ENCODE measurements around the gene CHST14. TPM values are rescaled to one million over a fixed set of nuclear protein-coding genes. Genes with fewer than 3 reads are reported as not detected.

Gene CHST14
- total and polyA plus RNA-seq, 2 of the 8 experiments (the other 6 are each of a cell fraction or from before 2014, with no cell fraction given) = 13.4 to 20.3 TPM

DNA sequence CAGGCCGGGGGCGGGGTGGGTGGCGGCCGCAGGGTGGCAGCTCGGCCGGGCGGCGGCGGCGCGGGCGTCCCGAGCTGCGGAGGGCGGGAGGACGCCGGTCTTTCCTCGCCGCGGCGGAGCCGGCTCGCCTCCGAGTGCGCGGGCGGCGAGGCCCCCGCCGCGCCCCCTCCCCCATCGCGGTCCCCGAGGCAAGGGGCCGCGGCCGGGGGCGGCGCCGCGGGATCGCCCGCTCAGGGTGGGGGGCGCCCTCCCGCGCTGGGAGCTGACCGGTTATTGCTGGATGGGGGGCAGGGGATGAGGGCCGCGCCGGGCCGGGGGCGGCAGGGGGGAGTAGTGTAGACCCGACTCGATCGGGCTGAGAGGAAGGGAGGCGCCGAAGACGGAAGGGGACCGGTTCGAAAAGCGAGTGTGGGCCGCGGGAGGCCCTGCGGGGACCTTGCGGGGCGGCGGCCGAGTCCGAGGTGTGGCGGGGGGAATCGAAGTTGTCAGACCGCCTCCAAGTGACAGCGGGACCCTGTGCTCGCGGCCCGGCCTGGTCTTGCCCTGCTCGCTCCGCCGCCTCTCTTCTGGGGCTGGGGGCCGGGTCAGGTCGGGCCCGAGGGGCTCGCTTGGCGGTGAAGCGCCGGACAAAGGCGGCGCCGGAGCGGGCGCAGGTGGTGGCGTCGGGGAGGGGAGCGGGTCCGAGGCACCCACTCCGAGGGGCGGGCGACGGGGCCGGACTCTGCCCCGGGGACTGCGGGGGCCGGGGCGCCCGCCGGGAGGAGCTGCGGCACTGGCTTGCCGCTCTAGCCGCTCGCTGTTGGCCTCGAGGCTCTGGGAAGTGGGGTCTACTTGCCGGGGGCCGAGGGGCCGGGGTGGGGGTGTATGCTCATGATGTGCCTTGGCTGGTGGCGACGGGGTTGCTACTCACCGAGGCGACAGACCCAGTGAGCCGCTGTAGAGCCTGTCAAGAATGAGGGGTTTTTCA lies 28.9 kb upstream of the CHST14 start:
- no peak overlapping the region for H2BK120ac ChIP-seq (replicated peaks; ENCODE audit: low read depth, low read length)
- no peak overlapping the region for H2BK5ac ChIP-seq (ENCODE audit: low read depth, low read length)
- no peak overlapping the region for H3K27ac ChIP-seq (ENCODE audit: low read depth, low read length)
- no peak overlapping the region for H2AK5ac ChIP-seq (ENCODE audit: low read depth, low read length)
- peak overlapping the region; percentile 54 to 84 (median 65) for H3K4me3 ChIP-seq (ENCODE audit: extremely low read depth in 1 of 4, insufficient read depth in 2 of 4, low read depth in 3 of 4, low read length in 4 of 4)
- no peak overlapping the region for H4K91ac ChIP-seq (replicated peaks; ENCODE audit: insufficient read length, low read length)
- H3K23ac ChIP-seq (ENCODE audit: insufficient read length) = no peak overlapping the region
- WGBS, 2 experiments (ENCODE audit: extremely low coverage in 1 of 2, insufficient coverage in 1 of 2, insufficient read length in 1 of 2, insufficient replicate concordance in 2 of 2, low coverage in 1 of 2, low lambda C conversion rate in 2 of 2, missing lambda C conversion rate in 1 of 2) = 2% methylated on average over 32 of the region's 119 CpGs; no CpG with 5 or more reads in 1 of the 2 experiments
- H3K18ac ChIP-seq (ENCODE audit: extremely low read depth, low read length) = no peak overlapping the region
- H3K9me3 ChIP-seq (ENCODE audit: insufficient read depth in 2 of 2, low read depth in 1 of 2, low read length in 1 of 2) = no peaks in the 10 kb centered on the region
- peaks cover 0 to 9% (median 0%) of the 10 kb centered on the region in 4 experiments; a peak in 4 of 7 replicates for H3K27me3 ChIP-seq (replicated peaks in 1 of 4; ENCODE audit: control insufficient read depth in 3 of 4, extremely low read depth in 1 of 4, insufficient read depth in 3 of 4, low read length in 3 of 4)
- no peak overlapping the region for H4K5ac ChIP-seq (ENCODE audit: insufficient read length, low read depth, low read length)
- no peak overlapping the region for H3K4ac ChIP-seq (replicated peaks; ENCODE audit: insufficient read length, low read depth, low read length)
- H4K20me1 ChIP-seq (replicated peaks in 1 of 2; ENCODE audit: control insufficient read depth in 1 of 2, insufficient read depth in 2 of 2, low read length in 2 of 2) = peaks cover 35% of the 10 kb centered on the region in 2 experiments
- no peak overlapping the region; the same call in 1 of the 2 replicates for H4K8ac ChIP-seq (ENCODE audit: extremely low read depth, insufficient read depth, low read length)
- peaks cover 28 to 50% (median 38%) of the 10 kb centered on the region in 4 experiments for H3K4me1 ChIP-seq (replicated peaks in 1 of 4; ENCODE audit: control insufficient read depth in 3 of 4, insufficient read depth in 4 of 4, low read length in 3 of 4)
- H2BK12ac ChIP-seq (ENCODE audit: low read depth, low read length) = no peak overlapping the region
- H2BK20ac ChIP-seq (ENCODE audit: low read length) = no peak overlapping the region
- CTCF ChIA-PET (ENCODE audit: partially characterized antibody) = interaction anchor here (0.6 to 3.7 kb wide), 7 partner anchors 9 to 113 kb away, joined by 3 to 24 read pairs (median 6); partner anchors contain the start of gene CHST14
- peak overlapping the region; percentile 47 to 91 (median 61); a peak in 6 of 7 replicates for H3K9ac ChIP-seq (replicated peaks in 1 of 4; ENCODE audit: extremely low read depth in 1 of 4, low read depth in 3 of 4, low read length in 3 of 4)
- H3K23me2 ChIP-seq (ENCODE audit: low read depth, low read length) = peaks cover 13% of the 10 kb centered on the region
- POLR2A ChIA-PET (ENCODE audit: partially characterized antibody) = interaction anchor here (1.1 to 3.3 kb wide), 11 partner anchors 9 to 322 kb away, joined by 3 to 36 read pairs (median 6); partner anchors contain the start of genes CHST14, GCHFR and KNSTRN
- 0 out of 8 replicates have a peak, but pooled peaks cover 0 to 2% (median 0%) of the 10 kb centered on the region in 4 experiments for H3K36me3 ChIP-seq (ENCODE audit: control insufficient read depth in 2 of 4, insufficient read depth in 4 of 4, low read length in 3 of 4)
- no peak overlapping the region for H3K56ac ChIP-seq (replicated peaks; ENCODE audit: insufficient read length, low read depth, low read length)
- FAIRE-seq (no peak), DNase-seq (ENCODE audit: low read depth in 1 of 2, low spot score in 2 of 2) (no peak)
- peak overlapping the region; percentile 61 to 73 for H3K4me2 ChIP-seq (ENCODE audit: insufficient read depth in 1 of 2, low read depth in 2 of 2, low read length in 2 of 2)
- no peak overlapping the region for H2AFZ ChIP-seq (ENCODE audit: low read length)
- TF ChIP-seq SP2 (IDR thresholded peaks at IDR 0.05; ENCODE audit: low read length) (no peak), RAD21 (IDR thresholded peaks at IDR 0.05 in 1 of 2, conservative IDR thresholded peaks at IDR 0.05 in 1 of 2; ENCODE audit: low read depth in 2 of 2, low read length in 2 of 2) (peak in 1 of 2 experiments; percentile 20; a peak in 1 of 4 replicates), RBBP5 (IDR thresholded peaks at IDR 0.05; ENCODE audit: borderline replicate concordance, low read depth, low read length) (peak; percentile 15; the same call in 1 of the 2 replicates), SIN3A (conservative IDR thresholded peaks at IDR 0.05 in 1 of 2, IDR thresholded peaks at IDR 0.05 in 1 of 2; ENCODE audit: low read depth in 1 of 2, low read length in 2 of 2) (peak in 1 of 2 experiments; percentile 36; a peak in 1 of 4 replicates)
- TF ChIP-seq, protein P1, sequence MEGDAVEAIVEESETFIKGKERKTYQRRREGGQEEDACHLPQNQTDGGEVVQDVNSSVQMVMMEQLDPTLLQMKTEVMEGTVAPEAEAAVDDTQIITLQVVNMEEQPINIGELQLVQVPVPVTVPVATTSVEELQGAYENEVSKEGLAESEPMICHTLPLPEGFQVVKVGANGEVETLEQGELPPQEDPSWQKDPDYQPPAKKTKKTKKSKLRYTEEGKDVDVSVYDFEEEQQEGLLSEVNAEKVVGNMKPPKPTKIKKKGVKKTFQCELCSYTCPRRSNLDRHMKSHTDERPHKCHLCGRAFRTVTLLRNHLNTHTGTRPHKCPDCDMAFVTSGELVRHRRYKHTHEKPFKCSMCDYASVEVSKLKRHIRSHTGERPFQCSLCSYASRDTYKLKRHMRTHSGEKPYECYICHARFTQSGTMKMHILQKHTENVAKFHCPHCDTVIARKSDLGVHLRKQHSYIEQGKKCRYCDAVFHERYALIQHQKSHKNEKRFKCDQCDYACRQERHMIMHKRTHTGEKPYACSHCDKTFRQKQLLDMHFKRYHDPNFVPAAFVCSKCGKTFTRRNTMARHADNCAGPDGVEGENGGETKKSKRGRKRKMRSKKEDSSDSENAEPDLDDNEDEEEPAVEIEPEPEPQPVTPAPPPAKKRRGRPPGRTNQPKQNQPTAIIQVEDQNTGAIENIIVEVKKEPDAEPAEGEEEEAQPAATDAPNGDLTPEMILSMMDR (IDR thresholded peaks at IDR 0.05; ENCODE audit: control extremely low read depth in 1 of 3, insufficient read depth in 1 of 3, low read depth in 1 of 3, low read length in 3 of 3) = 0 out of 4 replicates have a peak, but pooled peaks of 1 of the 3 experiments have one; percentile 7
- peaks cover 11% of the 10 kb centered on the region; the same call in 1 of the 2 replicates for H3K79me1 ChIP-seq (ENCODE audit: low read depth, low read length)
- no peak overlapping the region for H3K14ac ChIP-seq (ENCODE audit: insufficient read length)
- peaks cover 33 to 66% of the 10 kb centered on the region in 2 experiments for H3K79me2 ChIP-seq (ENCODE audit: control insufficient read depth in 1 of 2, insufficient read depth in 2 of 2, low read length in 2 of 2)
- H2BK15ac ChIP-seq (ENCODE audit: low read length) = no peak overlapping the region
